AML-193 (cell line): Measurements from ENCODE around the gene WDFY2.
A peak's percentile ranks its signal among the peaks of the same experiment; 100 is the strongest.

Experiments used
- DNase-seq, 2 experiments: peaks; one replicate each; lab custom pipeline; 2025; lab: John Stamatoyannopoulos, UW

Gene WDFY2

DNA sequence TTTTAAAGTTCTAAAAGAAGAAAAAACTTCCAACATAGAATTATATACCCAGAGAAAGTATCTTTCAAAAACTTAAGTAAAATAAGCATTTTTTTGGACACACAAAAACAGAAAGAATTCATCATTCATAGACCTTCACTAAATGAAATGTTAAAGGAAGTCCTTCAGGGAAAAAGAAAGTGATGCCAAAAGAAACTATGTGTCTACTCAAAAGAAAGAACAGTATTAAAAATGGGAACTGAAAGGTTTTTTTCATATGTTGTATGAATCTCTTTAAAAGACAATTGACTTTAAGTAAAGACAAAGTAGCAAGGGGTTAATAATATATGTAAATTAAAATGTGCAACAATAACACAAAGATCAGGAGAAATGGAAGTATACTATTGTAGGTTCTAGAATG, 123.2 kb downstream of the WDFY2 start:
- no peak for DNase-seq

DNA sequence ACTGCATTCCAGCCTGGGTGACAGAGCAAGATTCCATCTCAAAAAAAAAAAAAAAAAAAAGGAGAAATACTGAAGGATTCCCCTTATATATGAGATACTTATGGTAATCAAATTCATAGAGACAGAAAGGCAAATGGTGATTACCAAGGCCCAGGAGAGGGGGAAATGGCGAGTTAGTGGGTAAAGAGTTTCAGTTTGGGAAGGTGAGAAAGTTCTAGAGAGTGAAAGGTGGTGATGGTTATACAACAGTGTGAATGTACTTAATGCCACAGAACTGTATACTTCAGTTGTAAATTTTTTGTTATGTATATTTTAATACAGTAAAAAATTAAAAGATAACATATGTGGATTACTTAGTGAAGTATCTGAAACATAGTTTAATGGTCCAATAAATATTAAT, 129.5 kb downstream of the WDFY2 start:
- no peak for DNase-seq

DNA sequence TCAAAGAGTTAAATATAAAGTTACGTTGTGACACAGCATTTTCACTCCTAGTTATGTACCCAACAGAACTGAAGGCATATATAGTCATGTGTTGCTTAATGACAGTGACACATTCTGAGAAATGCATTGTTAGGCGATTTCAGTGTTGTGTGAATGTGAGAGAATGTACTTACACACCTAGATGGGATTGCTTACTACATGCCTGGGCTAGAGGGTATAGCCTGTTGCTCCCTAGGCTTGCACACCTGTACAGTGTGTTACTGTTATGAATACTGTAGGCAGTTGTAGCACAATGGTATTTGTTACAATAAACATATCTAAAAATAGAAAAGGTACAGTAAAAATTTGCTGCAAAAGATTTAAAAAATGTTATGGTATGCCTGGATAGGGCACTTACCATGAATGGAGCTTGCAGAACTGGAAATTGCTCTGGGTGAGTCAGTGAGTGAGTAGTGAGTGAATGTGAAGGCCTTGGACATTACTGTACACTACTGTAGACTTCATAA, 130.5 kb downstream of the WDFY2 start:
- DNase-seq, result peak; percentile 52 to 53

DNA sequence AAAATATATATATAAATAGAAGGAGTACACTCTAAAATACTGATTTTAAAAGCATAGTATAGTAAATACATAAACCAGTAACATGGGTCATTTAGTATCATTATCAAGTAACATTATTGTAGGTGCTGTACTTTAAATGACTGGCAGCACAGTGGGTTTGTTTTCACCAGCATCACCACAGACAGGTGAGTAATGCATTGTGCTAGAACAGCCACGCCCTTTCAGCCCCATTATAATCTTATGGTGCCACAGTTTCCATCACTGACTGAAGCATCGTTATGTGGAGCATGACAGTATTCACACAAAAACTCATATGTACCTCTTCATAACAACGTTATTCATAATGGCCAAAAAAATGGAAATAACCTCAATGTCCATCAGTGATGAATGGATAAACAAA, 131.4 kb downstream of the WDFY2 start:
- no peak for DNase-seq

- no peak for DNase-seq
Observed at GRCh38 chr13:51717786-51718398, 133.6 kb downstream of the WDFY2 start.

DNA sequence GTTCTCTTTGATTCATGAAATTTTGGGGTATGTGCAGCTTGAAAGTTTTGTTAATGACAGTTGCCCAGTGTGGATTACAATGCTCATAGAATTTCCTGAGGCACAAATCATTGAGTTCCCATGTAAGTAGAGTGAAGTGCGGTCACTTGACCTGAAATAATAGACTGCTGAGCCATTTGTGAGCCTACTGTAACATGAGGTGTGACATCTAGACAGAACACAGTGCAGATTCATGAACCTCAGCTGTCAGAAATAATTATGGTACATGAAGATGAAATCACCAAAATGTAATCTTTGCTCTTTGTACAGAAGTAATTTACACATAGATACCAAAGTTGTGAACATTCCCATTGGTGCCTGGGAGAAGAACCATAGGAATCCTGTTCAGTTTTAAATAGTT, 135.1 kb downstream of the WDFY2 start:
- DNase-seq, result no peak

DNA sequence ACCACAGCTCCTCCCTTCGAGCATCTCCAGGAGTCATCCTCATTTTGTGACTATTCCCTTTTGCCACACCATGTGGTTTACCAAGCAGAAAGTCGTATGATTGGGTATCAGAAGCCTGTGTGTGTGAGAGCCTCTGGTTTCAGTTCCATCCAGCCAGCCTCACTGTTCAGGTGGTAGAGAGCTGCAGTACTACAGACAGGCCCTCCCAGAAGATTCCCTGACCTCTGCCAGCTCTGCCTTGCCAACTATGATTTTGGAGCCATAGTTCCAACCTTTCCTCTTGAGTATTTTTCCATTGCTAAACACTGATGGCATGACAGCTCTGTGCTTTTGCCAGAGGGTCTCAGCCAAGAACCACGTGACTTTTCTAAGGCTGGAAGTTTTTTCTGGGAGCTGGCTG, 137.2 kb downstream of the WDFY2 start:
- no peak for DNase-seq

DNA sequence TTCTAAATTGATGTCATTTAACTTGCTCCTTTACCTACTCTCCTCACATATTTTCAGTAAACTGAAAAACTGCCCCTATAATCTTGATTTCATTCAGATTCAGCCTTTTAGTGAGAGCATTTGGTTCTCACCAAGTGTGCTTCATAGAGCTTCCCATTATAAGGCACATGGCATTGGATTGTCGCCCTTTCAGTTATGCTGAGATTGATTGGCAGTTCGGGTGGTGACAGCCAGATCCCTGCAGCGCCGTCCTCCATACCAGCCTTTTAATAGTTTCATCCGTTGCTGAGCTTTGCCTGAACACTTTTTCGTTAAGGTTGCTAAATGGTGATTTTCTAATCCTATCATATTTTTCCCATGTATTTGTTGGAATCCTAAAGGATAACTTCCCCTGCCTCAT, 139.3 kb downstream of the WDFY2 start:
- DNase-seq, result no peak

DNA sequence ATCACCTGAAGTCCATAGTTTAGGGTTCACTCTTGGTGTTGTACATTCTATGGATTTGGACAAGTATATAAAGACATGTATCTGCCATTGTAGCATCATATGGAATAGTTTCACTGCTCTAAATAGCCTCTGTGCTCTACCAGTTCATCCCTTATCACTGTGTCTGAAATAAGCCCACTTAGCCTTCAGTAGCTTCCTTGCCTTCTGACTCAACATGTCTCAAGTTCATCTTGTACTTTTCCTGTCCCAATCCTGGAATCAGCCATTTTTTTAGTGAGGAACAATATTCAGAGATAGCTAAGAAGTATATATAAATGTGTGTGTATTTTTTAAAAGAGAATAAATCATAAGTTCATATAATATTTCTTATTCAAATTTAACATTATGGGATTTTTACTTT, 140.5 kb downstream of the WDFY2 start:
- DNase-seq, result no peak

- DNase-seq, result no peak
Observed at GRCh38 chr13:51726446-51727193, 142.4 kb downstream of the WDFY2 start.

DNA sequence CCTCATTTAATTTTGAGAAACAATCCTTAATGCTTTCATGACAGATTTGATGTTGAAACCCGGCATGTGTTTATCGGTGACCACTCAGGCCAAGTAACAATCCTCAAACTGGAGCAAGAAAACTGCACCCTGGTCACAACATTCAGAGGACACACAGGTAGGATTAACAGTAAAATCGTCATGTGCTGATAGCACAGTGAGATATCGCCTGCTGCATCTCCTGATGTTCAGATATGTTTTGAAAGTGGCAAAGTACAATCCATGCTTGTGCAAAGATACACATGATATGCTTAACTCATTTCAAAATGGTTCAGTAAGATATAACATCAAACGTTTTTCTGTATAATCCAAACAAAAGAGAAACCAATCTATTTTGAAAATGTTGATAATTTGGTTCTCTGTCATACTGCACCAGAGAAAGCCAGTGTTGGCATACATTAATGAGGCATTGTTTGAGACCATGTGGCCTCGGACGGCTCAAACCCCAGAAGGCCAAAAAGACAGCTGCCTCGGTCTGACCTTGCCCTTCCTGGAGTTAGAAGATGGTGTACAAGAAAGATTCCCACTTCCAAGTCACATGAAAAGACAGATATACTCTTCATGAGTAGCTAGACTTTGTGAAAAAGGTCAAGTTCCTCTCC, 143.5 kb downstream of the WDFY2 start:
- DNase-seq, result no peak

GRCh38 chr13:51728275-51728673, 144.0 kb downstream of the WDFY2 start:
- DNase-seq, result no peak

DNA sequence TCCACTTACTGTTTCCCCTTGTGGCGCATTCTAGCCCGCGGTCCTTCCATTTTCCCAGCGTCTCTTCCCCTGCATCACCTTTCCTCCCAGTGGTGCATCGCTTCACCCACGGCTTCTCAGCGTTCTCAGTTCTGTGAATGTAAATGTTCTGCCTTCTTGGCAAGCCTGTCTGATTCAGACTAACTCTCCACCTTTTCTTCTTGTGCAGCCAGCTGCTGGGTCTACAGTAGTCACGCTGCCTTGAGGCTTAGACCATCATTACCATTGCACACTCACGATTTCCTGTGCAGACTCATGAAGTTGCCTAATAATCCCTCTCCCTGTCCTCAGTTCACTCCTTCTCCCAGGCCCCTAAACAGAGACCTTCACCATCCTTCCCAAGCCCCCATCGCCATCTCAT, 144.7 kb downstream of the WDFY2 start:
- peak; percentile 69 to 76 for DNase-seq

DNA sequence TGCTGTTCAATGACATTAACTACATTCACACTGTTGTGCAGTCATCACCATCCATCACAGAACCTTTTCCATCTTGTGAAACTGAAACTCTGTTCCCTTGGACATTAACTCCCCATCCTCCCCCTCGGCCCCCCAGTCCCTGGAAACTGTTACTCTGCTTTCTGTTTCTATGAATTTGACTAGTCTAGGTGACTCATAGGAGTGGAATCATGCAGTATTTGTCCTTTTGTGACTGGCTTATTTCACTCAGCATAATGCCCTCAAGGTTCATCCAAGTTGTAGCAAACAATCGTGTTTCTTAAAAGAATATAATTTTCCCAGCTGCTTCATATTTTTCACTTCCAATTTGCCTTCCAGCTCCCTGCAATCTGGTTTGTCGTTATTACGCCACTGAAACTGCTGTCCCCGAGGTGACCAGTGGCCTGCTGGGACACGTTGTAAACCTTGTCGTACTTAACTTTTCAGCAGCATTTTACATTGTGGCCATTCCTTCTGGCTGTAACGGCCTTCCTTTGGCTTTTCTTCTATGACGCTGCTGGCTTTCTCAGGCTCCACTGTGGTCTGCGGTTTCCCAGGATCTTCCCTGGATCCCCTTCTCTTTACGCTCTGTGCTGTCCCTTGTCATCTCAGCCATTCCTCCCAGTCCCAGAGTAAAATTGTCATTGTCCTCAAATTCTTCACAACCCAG, 145.7 kb downstream of the WDFY2 start:
- no peak for DNase-seq

DNA sequence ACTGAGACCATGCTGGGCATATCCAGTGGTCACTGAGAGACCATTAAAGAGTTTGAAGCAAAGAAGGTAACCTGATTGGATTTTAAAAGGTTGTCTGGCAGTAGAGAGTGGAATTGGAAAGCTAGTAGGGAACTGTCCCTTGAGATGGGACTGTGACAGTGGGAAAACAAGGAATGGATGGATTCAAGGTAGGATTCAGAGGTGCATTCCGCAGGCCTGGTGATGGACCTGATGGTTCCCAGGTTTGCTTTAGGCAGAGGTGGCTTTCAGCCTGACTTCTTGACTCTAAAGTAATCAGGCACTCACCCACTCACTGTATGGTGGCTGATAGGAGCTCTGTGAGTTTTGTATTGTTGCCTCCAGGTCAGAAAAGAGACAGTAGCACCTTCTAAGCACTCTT, 146.7 kb downstream of the WDFY2 start:
- DNase-seq, result no peak

GRCh38 chr13:51731759-51732158, 147.5 kb downstream of the WDFY2 start:
- no peak for DNase-seq

DNA sequence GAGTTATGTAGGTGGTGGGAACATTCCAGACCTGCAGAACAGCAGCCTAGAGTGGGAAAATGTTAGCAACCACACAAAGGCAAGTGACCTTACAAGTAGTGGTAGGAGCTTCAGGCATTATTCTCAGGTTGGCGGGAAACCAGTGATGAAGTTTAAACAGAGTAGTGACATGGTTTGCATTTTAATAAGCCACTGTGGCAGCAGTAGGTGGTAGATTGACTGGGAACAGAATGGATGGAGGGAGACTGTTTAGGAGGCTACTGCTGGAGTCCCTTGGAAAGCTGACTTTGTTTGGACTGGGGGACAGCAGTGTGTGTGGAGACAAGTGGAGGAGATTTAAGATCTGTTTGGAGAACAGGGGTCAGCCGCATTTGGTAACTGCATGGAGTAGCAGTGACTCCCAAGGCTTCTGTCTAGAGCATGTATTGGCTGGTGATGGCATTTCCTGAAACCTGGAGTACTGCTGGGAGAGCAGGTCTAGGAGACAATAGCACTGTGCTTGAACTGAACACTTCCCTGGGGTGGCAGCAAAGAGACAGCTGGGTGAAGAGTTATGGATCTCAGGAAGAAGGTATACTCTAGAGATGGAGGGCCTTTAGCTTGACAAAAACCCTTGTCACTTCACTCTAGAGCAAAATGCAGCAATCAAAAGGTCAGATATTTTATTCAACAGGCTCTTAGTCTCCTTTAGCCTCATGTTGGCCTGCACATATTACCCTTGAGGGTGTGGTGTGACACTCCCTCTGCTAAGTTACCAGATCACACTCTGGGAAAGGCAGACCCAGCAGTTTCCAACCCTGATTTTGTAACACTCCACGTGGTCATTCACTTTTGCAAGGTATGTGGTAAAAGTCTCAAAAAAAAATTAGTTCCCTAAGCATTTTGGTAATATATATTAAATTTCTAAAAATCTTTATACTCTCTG, 149.4 kb downstream of the WDFY2 start:
- peak; percentile 71 to 73 for DNase-seq

DNA sequence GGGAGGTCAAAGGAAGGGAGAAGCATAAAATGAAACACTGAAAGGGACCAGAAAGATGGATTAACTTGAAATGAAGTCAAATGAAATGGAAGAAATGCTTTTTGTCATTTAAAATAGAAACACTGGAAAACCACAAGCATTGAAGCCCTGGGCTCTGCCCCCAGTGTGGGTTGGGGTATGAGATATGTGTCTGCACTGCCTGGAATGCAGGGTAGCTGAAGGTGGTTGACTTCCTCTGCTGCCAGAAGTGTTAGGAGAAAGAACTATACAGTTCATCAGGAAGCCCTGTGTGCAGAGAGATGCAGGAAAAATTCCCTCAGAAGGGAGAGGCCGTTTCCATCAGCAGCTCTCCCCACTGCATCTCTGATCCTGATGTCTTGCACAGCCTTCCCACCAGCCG, 150.5 kb downstream of the WDFY2 start:
- no peak for DNase-seq

DNA sequence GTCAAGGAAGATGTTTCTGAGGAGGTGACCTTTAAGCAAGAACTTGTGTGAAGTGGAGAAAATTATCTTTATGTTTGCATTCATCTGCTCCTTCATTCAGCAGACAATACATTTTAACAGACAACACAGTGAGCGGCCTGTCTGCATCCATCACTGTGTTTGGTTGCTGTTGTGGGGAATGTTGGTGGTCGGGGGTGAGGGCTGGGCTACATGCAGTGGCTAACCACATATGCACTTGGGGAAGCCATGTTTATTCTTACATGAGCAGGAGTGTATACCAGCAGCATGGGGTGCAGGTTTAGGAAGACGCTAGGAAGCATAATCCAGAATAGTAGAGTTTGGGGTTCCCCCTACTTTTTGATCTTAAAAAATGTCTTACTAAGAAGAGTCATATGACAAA, 153.3 kb downstream of the WDFY2 start:
- no peak for DNase-seq

DNA sequence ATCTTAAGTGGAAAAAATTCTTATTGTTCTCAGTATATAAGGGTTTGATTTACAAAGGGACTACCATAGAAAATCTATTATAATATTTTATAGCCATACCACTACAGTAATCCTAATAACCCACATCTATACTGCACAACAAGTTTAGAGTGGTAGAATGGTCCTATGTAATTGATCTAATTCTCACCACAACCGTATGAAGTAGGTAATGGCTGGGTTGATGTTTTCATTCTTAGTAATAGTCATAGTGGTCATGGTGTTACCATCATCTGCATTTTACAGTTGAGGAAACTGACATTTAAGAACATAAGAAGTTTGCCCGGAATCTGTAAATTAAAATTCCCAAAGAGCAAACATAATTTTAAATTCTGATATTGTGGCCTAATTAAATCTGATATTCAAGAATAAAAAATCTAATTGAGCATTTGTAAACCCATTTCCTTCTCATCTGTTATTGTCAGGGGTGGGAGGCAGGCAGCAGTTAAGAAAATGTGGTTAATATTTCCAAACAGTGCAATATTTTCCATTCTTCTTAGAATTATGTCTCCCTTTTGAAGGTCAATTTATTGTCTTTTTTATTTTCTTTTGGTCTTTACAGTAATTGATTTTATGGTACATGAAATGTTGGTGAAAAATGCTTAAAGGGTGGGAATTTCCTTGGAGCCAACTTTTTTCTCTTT, 154.1 kb downstream of the WDFY2 start:
- DNase-seq, result no peak
